SH-SY5Y (cell line): ENCODE measurements around the gene SLX4IP.

Experiments
- GATA2 ChIP-seq: IDR thresholded peaks from 2 replicates; pipeline ENCODE4 v1.6.1; 2011; ENCODE audit warnings: mild to moderate bottlenecking, low read depth, low read length
- GATA3 ChIP-seq: IDR thresholded peaks from 2 replicates; pipeline ENCODE4 v1.6.1; 2011; ENCODE audit warnings: low read depth, mild to moderate bottlenecking, low read length, moderate library complexity

- no peak for TF ChIP-seq GATA2
- TF ChIP-seq GATA3, result no peak
Measured at GRCh38 chr20:10609276-10609675, 174.2 kb downstream of the SLX4IP start.
